ENCODE data around the gene ITIH2. TPM values are rescaled to one million over a fixed set of nuclear protein-coding genes. Genes with fewer than 3 reads are reported as not detected.

The ITIH2 gene
- total RNA-seq, 1 experiment from 2014 or later: not detected

GRCh38 chr10:7794251-7795026 lies 91.3 kb downstream of the ITIH2 start:
- DNase-seq (ENCODE audit: low read depth): no peak

- DNase-seq (ENCODE audit: low read depth): peak; percentile 35
Measured at GRCh38 chr10:7795605-7796004, 92.5 kb downstream of the ITIH2 start.

- DNase-seq (ENCODE audit: low read depth): peak; percentile 83
Measured at GRCh38 chr10:7797582-7797981, 94.5 kb downstream of the ITIH2 start.

Other genes with a start within 250 kb of the ITIH2 start
- 0.64 and 2.1 TPM in 2 replicates for gene ITIH5, start 36.4 kb upstream of the ITIH2 start, total RNA-seq (2014; rRNA removed; shearing (Covaris generic))
- gene KIN, start 84.7 kb downstream of the ITIH2 start, total RNA-seq (2014; rRNA removed; shearing (Covaris generic)): 8.7 and 14.4 TPM in 2 replicates
- gene ATP5F1C, start 84.9 kb downstream of the ITIH2 start, total RNA-seq (2014; rRNA removed; shearing (Covaris generic)): 258 and 346 TPM in 2 replicates
- gene TAF3, start 115.2 kb downstream of the ITIH2 start, total RNA-seq (2014; rRNA removed; shearing (Covaris generic)): 0.79 and 2.1 TPM in 2 replicates

All from M059J (cell line).